Fibroblast of pulmonary artery (primary cell): ENCODE results near the gene GALNT17.

Experiments
- DNase-seq: peaks from one replicate; pipeline ENCODE4 v3.0.0-alpha.2; 2010; ENCODE audit warnings: low read depth
- H3K4me3 ChIP-seq: replicated peaks from 2 replicates; pipeline ENCODE4 v1.5.1; 2011; ENCODE audit warnings: low read depth, mild to moderate bottlenecking, control low read depth, low read length, moderate library complexity
- TF ChIP-seq, protein P1 (sequence below): IDR thresholded peaks from 2 replicates; pipeline ENCODE4 v1.5.1; 2011; ENCODE audit warnings: mild to moderate bottlenecking, control low read depth, low read length, inconsistent platforms; ENCODE audit errors: missing control alignments

The GALNT17 gene

DNA sequence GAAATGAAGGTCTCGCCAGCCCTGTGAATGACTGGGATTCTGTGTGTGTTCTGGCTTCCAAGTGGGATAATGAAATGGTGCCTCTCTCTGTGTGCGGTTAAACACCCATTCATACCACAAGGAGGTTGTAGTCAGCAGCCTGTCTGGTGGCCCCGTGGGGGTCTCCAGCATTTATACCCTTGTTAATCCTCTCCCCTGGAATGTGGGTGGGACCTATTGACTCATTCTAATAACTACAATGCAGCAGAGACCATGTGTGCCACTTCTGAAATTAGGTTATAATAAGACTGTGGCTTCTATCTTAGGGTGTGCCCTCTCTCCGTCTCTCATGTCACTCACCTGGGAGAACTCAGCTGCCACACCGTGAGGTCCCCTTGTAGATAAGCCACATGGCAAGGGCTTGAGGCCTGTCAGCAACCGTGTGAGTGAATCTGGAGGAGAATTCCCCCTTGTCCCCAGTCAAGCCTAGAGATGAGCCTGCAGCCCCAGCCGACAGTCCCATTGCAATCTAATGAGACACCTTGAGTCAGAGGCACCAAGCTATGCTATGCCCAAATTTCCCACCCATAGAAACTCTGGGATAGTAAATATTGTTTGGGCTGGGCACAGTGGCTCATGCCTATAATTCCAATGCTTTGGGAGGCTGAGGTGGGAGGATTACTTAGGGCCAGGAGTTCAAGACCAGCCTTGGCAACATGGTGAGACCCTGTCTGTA lies 106.8 kb downstream of the GALNT17 start:
- TF ChIP-seq, protein P1, sequence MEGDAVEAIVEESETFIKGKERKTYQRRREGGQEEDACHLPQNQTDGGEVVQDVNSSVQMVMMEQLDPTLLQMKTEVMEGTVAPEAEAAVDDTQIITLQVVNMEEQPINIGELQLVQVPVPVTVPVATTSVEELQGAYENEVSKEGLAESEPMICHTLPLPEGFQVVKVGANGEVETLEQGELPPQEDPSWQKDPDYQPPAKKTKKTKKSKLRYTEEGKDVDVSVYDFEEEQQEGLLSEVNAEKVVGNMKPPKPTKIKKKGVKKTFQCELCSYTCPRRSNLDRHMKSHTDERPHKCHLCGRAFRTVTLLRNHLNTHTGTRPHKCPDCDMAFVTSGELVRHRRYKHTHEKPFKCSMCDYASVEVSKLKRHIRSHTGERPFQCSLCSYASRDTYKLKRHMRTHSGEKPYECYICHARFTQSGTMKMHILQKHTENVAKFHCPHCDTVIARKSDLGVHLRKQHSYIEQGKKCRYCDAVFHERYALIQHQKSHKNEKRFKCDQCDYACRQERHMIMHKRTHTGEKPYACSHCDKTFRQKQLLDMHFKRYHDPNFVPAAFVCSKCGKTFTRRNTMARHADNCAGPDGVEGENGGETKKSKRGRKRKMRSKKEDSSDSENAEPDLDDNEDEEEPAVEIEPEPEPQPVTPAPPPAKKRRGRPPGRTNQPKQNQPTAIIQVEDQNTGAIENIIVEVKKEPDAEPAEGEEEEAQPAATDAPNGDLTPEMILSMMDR, result no peak
- no peak overlapping the region for H3K4me3 ChIP-seq
- no peak for DNase-seq

DNA sequence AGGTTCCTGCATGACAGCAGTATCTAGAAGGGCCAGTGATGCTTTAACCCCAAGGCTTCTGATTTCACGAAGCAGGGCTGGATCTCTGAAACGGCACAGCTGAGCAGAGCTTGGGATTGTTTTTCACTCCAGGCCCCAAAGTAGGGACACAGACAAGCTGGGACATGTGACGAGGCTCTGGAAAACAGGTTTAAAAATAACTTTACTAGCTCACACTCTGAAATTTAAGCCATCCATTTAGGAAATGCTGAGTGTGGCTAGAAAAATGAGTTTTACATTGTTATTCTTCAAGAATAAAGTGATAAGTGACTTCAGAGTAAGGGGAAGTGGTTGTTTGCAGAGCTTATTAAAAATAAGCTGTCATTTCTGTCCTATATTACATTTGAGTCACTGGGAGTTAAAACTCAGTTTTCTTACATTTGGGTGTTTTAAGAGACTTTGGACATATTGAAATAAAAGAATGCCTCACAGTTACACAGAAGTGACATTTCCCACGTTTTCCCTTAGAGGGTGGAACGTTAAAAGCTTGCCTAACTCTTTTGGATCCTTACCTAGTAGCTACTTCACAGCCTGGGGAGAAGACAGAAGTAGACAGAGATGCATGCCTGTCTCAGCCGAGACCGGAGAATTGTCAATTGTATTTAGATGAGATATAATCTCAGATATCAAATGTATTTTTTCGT lies 107.8 kb downstream of the GALNT17 start:
- H3K4me3 ChIP-seq, result no peak overlapping the region
- no peak for DNase-seq
- TF ChIP-seq, protein P1, result no peak

DNA sequence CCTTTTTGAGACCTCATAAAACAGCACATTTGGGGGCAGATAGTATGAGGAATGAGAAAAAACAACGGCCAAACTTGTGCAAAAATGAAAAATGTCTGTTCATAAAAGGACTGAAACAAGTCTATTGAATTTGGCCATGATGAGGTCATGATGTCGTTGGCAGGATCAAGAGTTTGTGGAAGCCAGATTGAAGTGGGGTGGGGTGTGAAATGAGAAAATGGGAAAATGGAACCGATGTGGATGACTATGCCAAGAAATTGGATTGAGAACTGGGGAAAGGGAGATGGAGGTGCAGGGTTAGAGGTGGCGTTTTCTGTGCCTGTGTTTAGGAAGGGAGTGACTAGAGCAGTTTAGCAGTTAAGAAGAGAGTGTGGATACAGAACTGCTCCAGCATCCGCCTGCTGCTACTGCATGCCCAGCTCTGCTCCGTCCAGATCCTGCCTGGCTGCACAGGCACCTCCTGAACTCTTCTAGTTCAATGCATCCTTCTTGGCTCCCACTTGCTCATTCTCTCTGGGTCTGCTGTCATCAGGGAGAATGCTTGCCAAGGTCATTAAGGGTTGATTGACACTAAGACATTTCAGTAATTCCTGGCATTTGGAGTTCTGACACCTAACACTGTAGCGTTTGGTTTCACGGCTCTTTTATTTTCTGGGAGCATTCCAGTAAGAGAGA lies 111.9 kb downstream of the GALNT17 start:
- TF ChIP-seq, protein P1, result no peak
- no peak for DNase-seq

DNA sequence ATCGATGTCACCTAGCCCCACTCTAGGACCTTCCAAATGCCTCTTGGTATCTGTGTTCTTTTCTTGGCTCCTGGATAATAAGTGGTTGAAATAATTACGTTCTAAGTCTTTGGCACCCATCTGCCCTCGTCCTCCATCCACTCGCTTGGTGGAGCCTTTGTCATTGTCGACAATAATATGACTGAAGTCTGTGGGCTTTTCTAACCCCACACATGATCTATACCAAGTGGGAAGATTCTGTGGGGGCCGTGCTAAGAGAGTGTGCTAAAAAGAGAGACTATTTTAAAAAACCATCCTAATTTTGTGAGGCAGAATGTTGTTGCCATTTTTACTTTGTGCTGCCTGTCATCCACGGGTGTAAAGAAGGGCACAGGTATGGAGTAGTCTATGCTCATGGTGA lies 113.1 kb downstream of the GALNT17 start:
- H3K4me3 ChIP-seq, result no peak overlapping the region
- DNase-seq, result no peak
- TF ChIP-seq, protein P1, result no peak

More for the DNA sequence above, 111.9 kb downstream of the GALNT17 start:
- no peak overlapping the region for H3K4me3 ChIP-seq

DNA sequence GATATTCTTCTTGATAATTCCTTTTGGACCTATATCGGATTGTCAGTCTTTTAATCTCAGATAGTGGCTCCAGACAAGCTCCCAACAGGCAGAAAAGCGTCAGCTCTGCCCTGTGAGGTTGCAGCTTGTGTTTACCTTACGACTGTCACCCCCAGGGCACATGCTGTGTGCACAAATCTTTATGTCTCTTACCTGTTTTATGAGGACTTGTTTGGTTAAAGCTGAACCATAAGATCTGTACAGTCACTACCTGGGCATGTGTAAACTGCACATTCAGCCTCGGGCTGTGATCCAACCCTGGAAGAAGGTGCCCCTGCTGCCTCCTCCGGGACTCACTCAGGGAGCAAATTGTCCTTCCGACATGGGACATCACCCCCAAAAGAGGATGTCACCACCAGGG lies 119.8 kb downstream of the GALNT17 start:
- TF ChIP-seq, protein P1, result no peak
- DNase-seq, result no peak
- no peak overlapping the region for H3K4me3 ChIP-seq

DNA sequence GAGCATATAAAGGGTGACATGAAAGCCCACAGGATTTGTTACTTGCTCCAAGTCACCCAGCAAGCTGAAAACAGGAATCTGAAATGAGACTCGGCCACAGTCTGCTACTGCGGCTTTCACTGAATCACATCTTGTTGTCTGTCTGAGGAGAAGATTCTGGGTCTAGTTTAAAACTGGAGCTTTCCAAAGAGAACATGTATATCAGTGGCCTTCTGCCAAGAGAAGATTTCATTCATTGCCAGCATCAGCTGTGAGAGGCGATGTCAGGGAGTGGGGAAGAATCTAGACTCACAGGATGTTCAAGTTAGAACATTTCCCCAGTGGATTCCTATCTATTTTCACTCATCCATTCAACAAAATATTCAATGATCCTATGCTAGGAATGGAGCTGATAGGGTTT lies 122.8 kb downstream of the GALNT17 start:
- TF ChIP-seq, protein P1, result no peak
- no peak overlapping the region for H3K4me3 ChIP-seq
- DNase-seq, result no peak
